ENCODE data around the gene PFN4.

- TF ChIP-seq POLR2A (IDR thresholded peaks at IDR 0.05): no peak
- no peak for TF ChIP-seq CTCF (IDR thresholded peaks at IDR 0.05)
These were observed 47.9 kb downstream of the PFN4 start for GRCh38 chr2:24075259-24075658.
